Measurements from ENCODE around the gene EEIG1.

EEIG1 gene

GRCh38 chr9:127962278-127962677 lies 18.5 kb downstream of the EEIG1 start:
- Histone ChIP-seq H2AFZ (ENCODE audit: low read depth, low read length, severe bottlenecking) (no peak overlapping the region), H4K20me1 (ENCODE audit: low read depth, low read length) (peaks cover 23% of the 10 kb centered on the region; the same call in 1 of the 2 replicates), H3K27me3 (ENCODE audit: low read length) (no peaks in the 10 kb centered on the region), H3K9me3 (ENCODE audit: insufficient read depth, low read length) (no peaks in the 10 kb centered on the region), H3K27ac (ENCODE audit: low read depth, low read length) (no peak overlapping the region), H3K9me2 (replicated peaks; ENCODE audit: insufficient read depth, low read length) (no peaks in the 10 kb centered on the region), H3F3A (ENCODE audit: insufficient read depth) (peaks cover 14% of the 10 kb centered on the region), H3K36me3 (ENCODE audit: low read length) (peaks cover 6% of the 10 kb centered on the region; the same call in 1 of the 2 replicates), H3K4me2 (ENCODE audit: low read depth, low read length, poor library complexity, severe bottlenecking) (no peak overlapping the region), H3K79me2 (ENCODE audit: insufficient read depth, low read length) (peaks cover 100% of the 10 kb centered on the region), H3K4me3 (ENCODE audit: insufficient read depth, low read length, poor library complexity, severe bottlenecking) (no peak overlapping the region), H3K9ac (ENCODE audit: low read length) (no peak overlapping the region)
- no peak for TF ChIP-seq EZH2phosphoT487 (conservative IDR thresholded peaks at IDR 0.05; ENCODE audit: low read length)
- TF ChIP-seq, protein P1, sequence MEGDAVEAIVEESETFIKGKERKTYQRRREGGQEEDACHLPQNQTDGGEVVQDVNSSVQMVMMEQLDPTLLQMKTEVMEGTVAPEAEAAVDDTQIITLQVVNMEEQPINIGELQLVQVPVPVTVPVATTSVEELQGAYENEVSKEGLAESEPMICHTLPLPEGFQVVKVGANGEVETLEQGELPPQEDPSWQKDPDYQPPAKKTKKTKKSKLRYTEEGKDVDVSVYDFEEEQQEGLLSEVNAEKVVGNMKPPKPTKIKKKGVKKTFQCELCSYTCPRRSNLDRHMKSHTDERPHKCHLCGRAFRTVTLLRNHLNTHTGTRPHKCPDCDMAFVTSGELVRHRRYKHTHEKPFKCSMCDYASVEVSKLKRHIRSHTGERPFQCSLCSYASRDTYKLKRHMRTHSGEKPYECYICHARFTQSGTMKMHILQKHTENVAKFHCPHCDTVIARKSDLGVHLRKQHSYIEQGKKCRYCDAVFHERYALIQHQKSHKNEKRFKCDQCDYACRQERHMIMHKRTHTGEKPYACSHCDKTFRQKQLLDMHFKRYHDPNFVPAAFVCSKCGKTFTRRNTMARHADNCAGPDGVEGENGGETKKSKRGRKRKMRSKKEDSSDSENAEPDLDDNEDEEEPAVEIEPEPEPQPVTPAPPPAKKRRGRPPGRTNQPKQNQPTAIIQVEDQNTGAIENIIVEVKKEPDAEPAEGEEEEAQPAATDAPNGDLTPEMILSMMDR (IDR thresholded peaks at IDR 0.05; ENCODE audit: insufficient read depth, low read length, poor library complexity, severe bottlenecking), result no peak

DNA sequence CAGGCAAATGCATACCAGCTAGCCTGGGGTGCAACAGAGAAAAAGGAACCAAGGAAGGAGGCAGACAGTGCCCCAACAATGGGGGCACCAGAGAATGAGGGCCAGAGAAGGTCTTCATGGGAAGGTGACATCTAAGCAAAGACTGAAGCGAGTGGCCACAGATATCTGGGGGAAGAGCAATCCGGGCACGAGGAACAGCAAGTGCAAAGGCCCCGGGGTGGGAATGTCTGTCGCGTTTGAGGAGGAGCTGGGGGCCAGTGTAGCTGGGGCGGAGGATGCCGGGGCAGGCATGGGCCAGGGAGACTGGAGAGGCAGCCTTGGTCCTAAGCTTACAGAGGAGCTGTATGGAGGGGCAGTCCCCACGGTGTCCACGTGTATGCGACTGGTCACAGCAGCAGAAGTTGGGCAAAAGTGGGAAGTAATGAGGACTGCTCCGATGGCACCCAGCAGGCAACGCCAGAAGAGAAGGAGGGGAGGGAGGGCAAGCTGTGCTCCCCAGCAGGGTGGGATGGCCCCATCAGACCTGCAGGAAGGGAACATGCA lies 19.1 kb downstream of the EEIG1 start:
- no peak overlapping the region for H3K4me2 ChIP-seq (ENCODE audit: low read depth, low read length, poor library complexity, severe bottlenecking)
- peaks cover 29% of the 10 kb centered on the region; the same call in 1 of the 2 replicates for H4K20me1 ChIP-seq (ENCODE audit: low read depth, low read length)
- H3K27me3 ChIP-seq (ENCODE audit: low read length), result no peaks in the 10 kb centered on the region
- H3K27ac ChIP-seq (ENCODE audit: low read depth, low read length), result no peak overlapping the region
- no peak overlapping the region for H2AFZ ChIP-seq (ENCODE audit: low read depth, low read length, severe bottlenecking)
- H3K36me3 ChIP-seq (ENCODE audit: low read length), result peaks cover 6% of the 10 kb centered on the region; the same call in 1 of the 2 replicates
- peaks cover 100% of the 10 kb centered on the region for H3K79me2 ChIP-seq (ENCODE audit: insufficient read depth, low read length)
- H3F3A ChIP-seq (ENCODE audit: insufficient read depth), result peaks cover 14% of the 10 kb centered on the region
- H3K9me2 ChIP-seq (replicated peaks; ENCODE audit: insufficient read depth, low read length), result no peaks in the 10 kb centered on the region
- no peak overlapping the region for H3K9ac ChIP-seq (ENCODE audit: low read length)
- no peak overlapping the region for H3K4me3 ChIP-seq (ENCODE audit: insufficient read depth, low read length, poor library complexity, severe bottlenecking)
- TF ChIP-seq, protein P1 (IDR thresholded peaks at IDR 0.05; ENCODE audit: insufficient read depth, low read length, poor library complexity, severe bottlenecking), result no peak
- no peak for TF ChIP-seq EZH2phosphoT487 (conservative IDR thresholded peaks at IDR 0.05; ENCODE audit: low read length)
- H3K9me3 ChIP-seq (ENCODE audit: insufficient read depth, low read length), result no peaks in the 10 kb centered on the region

GRCh38 chr9:127961155-127961490 lies 19.7 kb downstream of the EEIG1 start:
- Histone ChIP-seq H4K20me1 (ENCODE audit: low read depth, low read length) (peaks cover 29% of the 10 kb centered on the region; the same call in 1 of the 2 replicates), H3K4me3 (ENCODE audit: insufficient read depth, low read length, poor library complexity, severe bottlenecking) (no peak overlapping the region), H3K9me3 (ENCODE audit: insufficient read depth, low read length) (no peaks in the 10 kb centered on the region), H3K27me3 (ENCODE audit: low read length) (no peaks in the 10 kb centered on the region), H3K9me2 (replicated peaks; ENCODE audit: insufficient read depth, low read length) (no peaks in the 10 kb centered on the region), H3K79me2 (ENCODE audit: insufficient read depth, low read length) (peaks cover 100% of the 10 kb centered on the region), H3K9ac (ENCODE audit: low read length) (no peak overlapping the region), H3K4me2 (ENCODE audit: low read depth, low read length, poor library complexity, severe bottlenecking) (no peak overlapping the region), H3K36me3 (ENCODE audit: low read length) (peaks cover 6% of the 10 kb centered on the region; the same call in 1 of the 2 replicates), H3K27ac (ENCODE audit: low read depth, low read length) (no peak overlapping the region), H2AFZ (ENCODE audit: low read depth, low read length, severe bottlenecking) (no peak overlapping the region), H3F3A (ENCODE audit: insufficient read depth) (peaks cover 14% of the 10 kb centered on the region)
- TF ChIP-seq, protein P1 (IDR thresholded peaks at IDR 0.05; ENCODE audit: insufficient read depth, low read length, poor library complexity, severe bottlenecking), result no peak
- TF ChIP-seq EZH2phosphoT487 (conservative IDR thresholded peaks at IDR 0.05; ENCODE audit: low read length), result no peak

Data from SU-DHL-6 (cell line).